Heart left ventricle (tissue), 13 donors: ENCODE measurements around the gene DMBT1.

ENCODE experiments used
- POLR2A ChIP-seq, 2 donors: fragments of 450-650 bp; IDR thresholded peaks; one replicate each; pipeline ENCODE4 v1.6.1; 2017; ENCODE audit warnings: antibody characterized with exemption in 2 of 2, mild to moderate bottlenecking in 2 of 2, moderate library complexity in 2 of 2
- TF ChIP-seq, protein P1 (sequence below), 12 donors: fragments of 200-600 bp; sonication (generic) in 4 of 12; IDR thresholded peaks; one replicate each; pipeline versions ENCODE4 v1.5.0 to v1.8.0; 2018 to 2022; ENCODE audit warnings: antibody characterized with exemption in 12 of 12, mild to moderate bottlenecking in 5 of 12
- donor health status: ischemic (EF 13 %, LVEDD 7.1; RV severe dilation, severe dysfunction).
- donor health status: DM: no; HTN: yes; CAD: no.
- donor health status: DM: no; HTN: no; CAD: no.
- donor health status: ischemic (EF 25% LVEDD 6.9; RV normal size, moderate dysfunction).
- donor health status: ischemic (EF 25% LVEDD 5.7; RV mildly dilated, moderate dysfunction).
- donor health status: ischemic (EF 35%, LVEDD 5.7; RV mildly dilated, moderate dysfunction).
- donor health status: nonischemic (EF 11% LVEDD 7.7; RV severe dilation, severe dysfunction).
- donor health status: DM: yes; HTN: yes; CAD: no.
- donor health status: PGD.
- donor health status: ischemic (EF 29% LVEDD 5.4; RV normal size, mild dysfunction).
- donor health status: nonischemic (EF 23%, LVEDD 6.1; RV moderate dilation, normal function).

DNA sequence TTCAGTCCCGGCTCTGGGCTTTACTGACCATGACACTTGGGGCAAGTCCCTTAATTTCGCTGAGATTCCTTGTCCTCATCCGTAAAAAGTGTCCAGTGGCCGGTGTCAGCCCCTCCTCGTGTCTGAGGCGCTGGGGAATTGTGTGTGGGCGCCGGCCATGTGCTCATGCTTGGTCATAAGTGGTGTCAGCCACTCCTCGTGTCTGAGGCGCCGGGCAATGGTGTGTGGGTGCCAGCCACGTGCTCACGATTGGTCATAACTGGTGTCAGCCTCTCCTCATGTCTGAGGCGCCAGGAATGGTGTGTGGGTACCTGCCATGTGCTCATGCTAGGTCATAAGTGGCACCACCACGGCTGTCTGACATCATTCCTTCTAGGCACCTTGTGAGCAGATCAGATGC, 40.7 kb upstream of the DMBT1 start:
- TF ChIP-seq, protein P1, sequence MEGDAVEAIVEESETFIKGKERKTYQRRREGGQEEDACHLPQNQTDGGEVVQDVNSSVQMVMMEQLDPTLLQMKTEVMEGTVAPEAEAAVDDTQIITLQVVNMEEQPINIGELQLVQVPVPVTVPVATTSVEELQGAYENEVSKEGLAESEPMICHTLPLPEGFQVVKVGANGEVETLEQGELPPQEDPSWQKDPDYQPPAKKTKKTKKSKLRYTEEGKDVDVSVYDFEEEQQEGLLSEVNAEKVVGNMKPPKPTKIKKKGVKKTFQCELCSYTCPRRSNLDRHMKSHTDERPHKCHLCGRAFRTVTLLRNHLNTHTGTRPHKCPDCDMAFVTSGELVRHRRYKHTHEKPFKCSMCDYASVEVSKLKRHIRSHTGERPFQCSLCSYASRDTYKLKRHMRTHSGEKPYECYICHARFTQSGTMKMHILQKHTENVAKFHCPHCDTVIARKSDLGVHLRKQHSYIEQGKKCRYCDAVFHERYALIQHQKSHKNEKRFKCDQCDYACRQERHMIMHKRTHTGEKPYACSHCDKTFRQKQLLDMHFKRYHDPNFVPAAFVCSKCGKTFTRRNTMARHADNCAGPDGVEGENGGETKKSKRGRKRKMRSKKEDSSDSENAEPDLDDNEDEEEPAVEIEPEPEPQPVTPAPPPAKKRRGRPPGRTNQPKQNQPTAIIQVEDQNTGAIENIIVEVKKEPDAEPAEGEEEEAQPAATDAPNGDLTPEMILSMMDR (IDR thresholded peaks at IDR 0.05): no peak
- TF ChIP-seq POLR2A (IDR thresholded peaks at IDR 0.05): no peak
